OCI-LY7 (cell line): Measurements from ENCODE around the gene PARD3B. TPM values are rescaled to one million over a fixed set of nuclear protein-coding genes. Genes with fewer than 3 reads are reported as not detected.

Source experiments
- BruUV-seq: library from RNA; stranded (reverse); fragments of 400-500 nt; replicated peaks from 2 replicates; lab custom pipeline; 2021; lab: Mats Ljungman, UMichigan
- CTCF ChIA-PET: fragments of 300-600 bp; sonication (Branson Sonifier 250); formaldehyde crosslinking; loops from one replicate; lab custom pipeline; 2022; ENCODE audit warnings: antibody characterized with exemption; ENCODE audit not compliant: unreplicated experiment; lab: Charles Lee
- POLR2A ChIA-PET: fragments of 300-600 bp; sonication (Branson Sonifier 250); formaldehyde crosslinking; loops from one replicate; lab custom pipeline; 2022; ENCODE audit warnings: antibody characterized with exemption; lab: Charles Lee
- DNase-seq: peaks from one replicate; pipeline ENCODE4 v3.0.0-alpha.2; 2015; ENCODE audit warnings: low spot score
- H2AFZ ChIP-seq: fragments of 200-600 bp; sonication (generic), shearing (Covaris generic); 2 replicates; pipeline ENCODE4 v1.6.1; 2014; ENCODE audit warnings: mild to moderate bottlenecking, antibody characterized with exemption, low read length, moderate library complexity
- H3K27ac ChIP-seq: fragments of 200-600 bp; sonication (generic); 2 replicates; pipeline ENCODE4 v1.5.1; 2014; ENCODE audit warnings: mixed run types, low read depth, mild to moderate bottlenecking, moderate library complexity, low read length, inconsistent platforms; ENCODE audit not compliant: poor library complexity, severe bottlenecking
- H3K36me3 ChIP-seq: fragments of 200-600 bp; sonication (generic); 2 replicates; pipeline ENCODE4 v1.6.1; 2014; ENCODE audit warnings: mild to moderate bottlenecking, antibody characterized with exemption, low read length, moderate library complexity, mixed read lengths; ENCODE audit not compliant: insufficient read depth
- H3K4me1 ChIP-seq: fragments of 200-600 bp; sonication (generic); 2 replicates; pipeline ENCODE4 v1.5.1; 2014; ENCODE audit warnings: mild to moderate bottlenecking, low read length; ENCODE audit not compliant: insufficient read depth, poor library complexity, severe bottlenecking
- H3K4me2 ChIP-seq: fragments of 200-600 bp; sonication (generic); 2 replicates; pipeline ENCODE4 v1.6.1; 2014; ENCODE audit warnings: mild to moderate bottlenecking, low read length
- H3K4me3 ChIP-seq: fragments of 200-600 bp; sonication (generic); 2 replicates; pipeline ENCODE4 v1.5.1; 2014; ENCODE audit warnings: mild to moderate bottlenecking, low read depth, low read length; ENCODE audit not compliant: poor library complexity, severe bottlenecking
- H3K79me2 ChIP-seq: fragments of 200-600 bp; sonication (generic); 2 replicates; pipeline ENCODE4 v1.6.1; 2016; ENCODE audit warnings: low read depth, mild to moderate bottlenecking, low read length, moderate library complexity, mixed read lengths; ENCODE audit not compliant: insufficient read depth
- H3K9me2 ChIP-seq: fragments of 200-600 bp; sonication (generic); 2 replicates; pipeline ENCODE4 v1.6.1; 2016; ENCODE audit warnings: mild to moderate bottlenecking, low read length, mixed read lengths; ENCODE audit not compliant: insufficient read depth
- H3K9me3 ChIP-seq: fragments of 200-600 bp; sonication (generic); 2 replicates; pipeline ENCODE4 v1.6.1; 2014; ENCODE audit warnings: mild to moderate bottlenecking, mixed run types, low read length, mixed read lengths
- H4K20me1 ChIP-seq: fragments of 200-600 bp; sonication (generic); 2 replicates; pipeline ENCODE4 v1.6.1; 2014; ENCODE audit warnings: mild to moderate bottlenecking, antibody characterized with exemption, low read length, moderate library complexity, mixed read lengths; ENCODE audit not compliant: insufficient read depth
- EZH2phosphoT487 ChIP-seq: fragments of 200-600 bp; sonication (generic); IDR thresholded peaks from 2 replicates; pipeline ENCODE4 v1.6.1; 2018; ENCODE audit warnings: low read depth, borderline replicate concordance, mild to moderate bottlenecking, mixed run types, antibody characterized with exemption, low read length, moderate library complexity, mixed read lengths
- intact Hi-C: fragments of 100-400 bp; cut with micrococcal nuclease; formaldehyde crosslinking; loops from one replicate; pipeline ENCODE4 v1.10.0; 2022; ENCODE audit not compliant: unreplicated experiment
- total RNA-seq, 2 experiments: library from RNA; depleted of rRNA in 1 of 2; stranded (reverse); fragments of >200 nt in 1 of 2; shearing (Covaris generic) in 1 of 2; gene quantifications; 2 replicates each; pipeline ENCODE4 v1.2.3, GENCODE V29; 2014 to 2022
- TF ChIP-seq, protein P1 (sequence below): fragments of 200-600 bp; sonication (generic); conservative IDR thresholded peaks from 2 replicates; pipeline ENCODE4 v1.5.1; 2014; ENCODE audit warnings: mild to moderate bottlenecking, antibody characterized with exemption, low read length, moderate library complexity, mixed read lengths

Gene PARD3B
- total RNA-seq, 2 experiments from 2014 or later: not detected

GRCh38 chr2:205176546-205176945 lies 631.3 kb downstream of the PARD3B start:
- no peak for TF ChIP-seq EZH2phosphoT487
- no peaks in the 10 kb centered on the region for H3K4me1 ChIP-seq
- ChIA-PET CTCF (no interaction called here), POLR2A (no interaction called here)
- H2AFZ ChIP-seq: no peak overlapping the region
- H4K20me1 ChIP-seq: no peaks in the 10 kb centered on the region
- intact Hi-C loops: no loop called here
- DNase-seq: no peak
- H3K79me2 ChIP-seq: no peaks in the 10 kb centered on the region
- H3K27ac ChIP-seq: no peak overlapping the region
- no peaks in the 10 kb centered on the region for H3K36me3 ChIP-seq
- no TSS peak for BruUV-seq
- no peaks in the 10 kb centered on the region for H3K9me2 ChIP-seq
- no peak overlapping the region for H3K4me2 ChIP-seq
- H3K9me3 ChIP-seq: no peaks in the 10 kb centered on the region
- no peak overlapping the region for H3K4me3 ChIP-seq

- Histone ChIP-seq H3K4me2 (no peak overlapping the region), H3K9me3 (no peaks in the 10 kb centered on the region), H2AFZ (no peak overlapping the region), H4K20me1 (no peaks in the 10 kb centered on the region), H3K27ac (no peak overlapping the region), H3K79me2 (no peaks in the 10 kb centered on the region), H3K4me1 (no peaks in the 10 kb centered on the region), H3K9me2 (no peaks in the 10 kb centered on the region), H3K4me3 (no peak overlapping the region), H3K36me3 (no peaks in the 10 kb centered on the region)
- intact Hi-C loops: no loop called here
- ChIA-PET POLR2A (no interaction called here), CTCF (interaction anchor here (0.6 kb wide), 1 partner anchor 640 kb away, joined by 3 read pairs; no protein-coding TSS in a partner anchor)
- BruUV-seq: no TSS peak
- TF ChIP-seq EZH2phosphoT487: no peak
- TF ChIP-seq, protein P1, sequence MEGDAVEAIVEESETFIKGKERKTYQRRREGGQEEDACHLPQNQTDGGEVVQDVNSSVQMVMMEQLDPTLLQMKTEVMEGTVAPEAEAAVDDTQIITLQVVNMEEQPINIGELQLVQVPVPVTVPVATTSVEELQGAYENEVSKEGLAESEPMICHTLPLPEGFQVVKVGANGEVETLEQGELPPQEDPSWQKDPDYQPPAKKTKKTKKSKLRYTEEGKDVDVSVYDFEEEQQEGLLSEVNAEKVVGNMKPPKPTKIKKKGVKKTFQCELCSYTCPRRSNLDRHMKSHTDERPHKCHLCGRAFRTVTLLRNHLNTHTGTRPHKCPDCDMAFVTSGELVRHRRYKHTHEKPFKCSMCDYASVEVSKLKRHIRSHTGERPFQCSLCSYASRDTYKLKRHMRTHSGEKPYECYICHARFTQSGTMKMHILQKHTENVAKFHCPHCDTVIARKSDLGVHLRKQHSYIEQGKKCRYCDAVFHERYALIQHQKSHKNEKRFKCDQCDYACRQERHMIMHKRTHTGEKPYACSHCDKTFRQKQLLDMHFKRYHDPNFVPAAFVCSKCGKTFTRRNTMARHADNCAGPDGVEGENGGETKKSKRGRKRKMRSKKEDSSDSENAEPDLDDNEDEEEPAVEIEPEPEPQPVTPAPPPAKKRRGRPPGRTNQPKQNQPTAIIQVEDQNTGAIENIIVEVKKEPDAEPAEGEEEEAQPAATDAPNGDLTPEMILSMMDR: no peak
- DNase-seq: no peak
Observed at GRCh38 chr2:205177546-205177945, 632.3 kb downstream of the PARD3B start.

GRCh38 chr2:205180730-205181129 lies 635.5 kb downstream of the PARD3B start:
- ChIA-PET CTCF (no interaction called here), POLR2A (no interaction called here)
- Histone ChIP-seq H4K20me1 (no peaks in the 10 kb centered on the region), H3K4me3 (no peak overlapping the region), H3K4me1 (no peaks in the 10 kb centered on the region), H3K36me3 (no peaks in the 10 kb centered on the region), H3K9me3 (no peaks in the 10 kb centered on the region), H3K27ac (no peak overlapping the region), H3K9me2 (no peaks in the 10 kb centered on the region), H3K79me2 (no peaks in the 10 kb centered on the region), H3K4me2 (no peak overlapping the region), H2AFZ (no peak overlapping the region)
- no TSS peak for BruUV-seq
- intact Hi-C loops: no loop called here
- TF ChIP-seq, protein P1: no peak
- TF ChIP-seq EZH2phosphoT487: no peak
- DNase-seq: no peak
